ENCODE results near the gene SLC17A5.
"Not testable (repeated sequence)": the region's sequence is repeated elsewhere in the genome, so short reads cannot be mapped to it uniquely, and the experiment has no call there.

The SLC17A5 gene, protein sequence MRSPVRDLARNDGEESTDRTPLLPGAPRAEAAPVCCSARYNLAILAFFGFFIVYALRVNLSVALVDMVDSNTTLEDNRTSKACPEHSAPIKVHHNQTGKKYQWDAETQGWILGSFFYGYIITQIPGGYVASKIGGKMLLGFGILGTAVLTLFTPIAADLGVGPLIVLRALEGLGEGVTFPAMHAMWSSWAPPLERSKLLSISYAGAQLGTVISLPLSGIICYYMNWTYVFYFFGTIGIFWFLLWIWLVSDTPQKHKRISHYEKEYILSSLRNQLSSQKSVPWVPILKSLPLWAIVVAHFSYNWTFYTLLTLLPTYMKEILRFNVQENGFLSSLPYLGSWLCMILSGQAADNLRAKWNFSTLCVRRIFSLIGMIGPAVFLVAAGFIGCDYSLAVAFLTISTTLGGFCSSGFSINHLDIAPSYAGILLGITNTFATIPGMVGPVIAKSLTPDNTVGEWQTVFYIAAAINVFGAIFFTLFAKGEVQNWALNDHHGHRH

DNA sequence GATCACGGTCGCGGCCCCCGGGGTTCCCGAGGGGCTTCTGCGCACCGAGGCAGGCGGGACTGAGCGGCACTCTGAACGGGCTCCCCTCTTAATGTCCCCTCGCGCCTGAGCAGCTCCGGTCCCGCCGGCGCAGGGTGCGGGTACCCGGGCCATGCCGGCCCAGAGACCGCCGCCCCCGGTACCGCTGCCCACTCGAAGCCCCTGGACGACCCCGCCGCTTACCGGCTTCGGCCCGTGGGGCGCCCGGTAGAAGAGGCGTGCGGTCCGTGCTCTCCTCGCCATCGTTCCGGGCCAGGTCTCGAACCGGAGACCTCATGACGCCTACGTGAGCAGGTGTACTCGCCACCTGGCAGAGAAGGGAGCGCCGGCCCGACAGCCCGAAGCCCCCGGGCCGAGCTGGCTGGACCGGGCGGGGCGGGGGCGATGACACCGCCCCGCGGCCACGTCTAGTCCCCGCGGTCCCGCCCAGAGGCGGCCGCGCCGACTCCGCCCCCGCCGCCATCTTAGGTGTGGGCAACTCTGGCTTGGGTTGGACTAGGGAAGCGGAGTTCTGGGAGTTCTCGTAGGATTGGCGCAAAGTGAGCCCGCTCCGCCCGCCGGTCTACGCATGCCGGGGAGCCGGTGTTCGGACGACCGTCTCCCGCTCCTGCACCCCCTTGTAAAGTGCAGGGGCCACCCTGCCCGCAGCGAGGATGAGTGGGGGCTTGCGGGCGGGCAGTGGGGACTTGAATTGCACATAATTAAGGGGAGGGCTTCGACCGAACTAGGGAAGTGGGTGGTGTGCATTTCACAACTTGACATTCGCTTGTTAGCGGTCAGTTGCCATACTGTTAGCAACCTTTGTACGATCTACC is at the start of gene SLC17A5:
Gene SLC17A5 (minus strand): TSS at position 422 of the 854 bp plus-strand sequence. CDS start 106 bp downstream, at position 316.
- DNase-seq (ENCODE audit: low read depth): peak; percentile 65

GRCh38 chr6:73703466-73703865 is 49.7 kb upstream of the SLC17A5 start:
- DNase-seq (ENCODE audit: low read depth): no peak

GRCh38 chr6:73702444-73702843 is 48.7 kb upstream of the SLC17A5 start:
- DNase-seq (ENCODE audit: low read depth): no peak

DNA sequence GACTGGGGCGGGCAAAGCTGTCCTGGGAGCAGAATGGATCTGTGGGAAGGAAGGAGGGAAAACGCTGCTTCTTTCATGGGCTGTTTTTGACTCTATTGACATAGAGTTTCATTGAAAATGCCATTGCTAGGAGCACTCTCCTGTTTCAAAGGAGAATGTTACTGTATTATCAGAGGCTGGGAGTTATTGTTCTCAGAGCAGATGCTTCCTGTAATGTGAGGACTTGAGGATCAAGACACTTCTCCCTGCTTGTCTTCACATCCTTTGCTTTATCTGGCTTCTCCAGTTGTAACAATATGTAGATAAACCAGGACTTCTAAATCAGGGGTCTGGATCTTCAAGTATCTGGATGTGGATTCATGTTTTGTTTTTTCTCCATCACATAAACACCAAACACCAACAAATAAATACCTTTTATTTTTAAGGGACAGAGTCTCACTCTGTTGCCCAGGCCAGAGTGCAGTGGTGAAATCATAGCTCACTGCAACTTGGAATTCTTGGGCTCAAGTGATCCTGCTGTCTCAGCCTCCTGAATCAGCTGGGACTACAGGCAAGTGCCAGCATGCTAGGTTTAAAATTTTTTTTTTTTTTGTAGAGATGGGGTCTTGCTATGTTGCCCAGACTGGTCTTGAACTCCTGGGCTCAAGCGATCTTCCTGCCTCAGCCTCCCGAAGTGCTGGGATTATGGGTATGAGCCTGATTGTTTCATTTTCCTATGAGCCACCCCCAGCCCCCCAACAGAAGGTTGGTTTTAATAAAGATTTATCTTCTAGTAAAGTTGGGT is 46.1 kb upstream of the SLC17A5 start:
- DNase-seq (ENCODE audit: low read depth): no peak

DNA sequence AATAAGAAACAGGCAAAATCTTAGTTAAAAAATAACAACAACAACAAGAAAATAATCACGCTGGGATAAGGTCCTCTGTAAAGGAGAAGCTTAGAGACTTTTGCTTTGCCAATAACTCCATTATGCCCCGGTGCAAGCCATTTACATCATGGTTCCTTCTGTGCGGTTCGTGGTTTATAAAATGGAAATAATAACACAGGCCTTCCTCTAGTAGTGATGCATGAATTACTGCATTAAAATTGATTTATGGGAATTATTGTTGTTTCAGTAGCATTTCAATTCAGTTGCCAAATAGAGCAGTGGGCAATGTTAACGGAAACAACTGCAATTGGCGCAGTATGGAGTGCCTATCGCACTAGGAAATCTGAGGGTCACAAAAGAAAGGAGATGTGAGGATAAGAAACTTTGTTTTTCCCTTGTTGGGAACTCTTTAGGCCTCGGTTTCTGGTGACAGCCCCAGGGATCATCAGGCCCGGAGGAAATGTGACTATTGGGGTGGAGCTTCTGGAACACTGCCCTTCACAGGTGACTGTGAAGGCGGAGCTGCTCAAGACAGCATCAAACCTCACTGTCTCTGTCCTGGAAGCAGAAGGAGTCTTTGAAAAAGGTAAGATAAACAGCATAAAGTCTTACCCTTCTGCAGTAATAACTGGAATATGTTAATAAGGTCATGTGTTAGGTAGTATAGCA is 43.3 kb upstream of the SLC17A5 start:
- no peak for DNase-seq (ENCODE audit: low read depth)

- peak; percentile 62 for DNase-seq (ENCODE audit: low read depth)
Observed at GRCh38 chr6:73695619-73696421, 42.0 kb upstream of the SLC17A5 start, which contains the start of gene CD109. Gene CD109, plus strand, starts transcription at chr6:73696203. Its CDS starts 13 bp downstream, at chr6:73696216.

DNA sequence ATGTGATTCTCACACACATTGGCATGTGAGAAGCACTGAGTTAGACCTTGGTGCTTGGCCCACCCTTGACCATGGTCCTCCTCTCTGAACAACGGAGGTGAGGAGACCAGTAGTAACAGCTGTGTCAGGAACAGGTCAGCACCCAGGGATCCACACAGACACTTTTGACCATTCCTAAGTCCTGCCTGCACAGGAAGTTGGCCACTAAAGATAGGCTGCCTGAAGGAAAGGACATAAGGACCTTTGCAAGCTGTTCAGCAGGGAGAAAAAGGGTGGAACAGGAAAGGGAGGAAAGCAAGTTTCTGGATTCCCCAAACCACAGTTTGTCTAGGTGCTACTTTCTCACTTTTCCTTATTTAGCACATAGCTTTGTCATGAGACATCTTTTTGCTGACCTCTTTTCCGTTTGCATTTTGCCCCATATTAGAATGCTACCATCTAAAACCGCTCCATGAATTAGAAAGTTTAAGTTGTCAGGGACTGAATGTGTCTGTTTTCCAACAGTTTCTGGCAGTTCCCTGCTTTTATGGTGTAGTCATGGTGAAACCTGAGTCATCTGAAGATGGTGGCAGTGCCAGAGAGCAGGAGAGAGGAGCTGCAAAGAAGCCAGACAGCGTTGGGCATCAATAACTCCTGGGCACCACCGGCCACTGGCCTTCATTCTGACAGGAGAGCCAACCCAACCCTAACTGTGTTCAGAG is 41.1 kb upstream of the SLC17A5 start:
- DNase-seq (ENCODE audit: low read depth): peak; percentile 51

DNA sequence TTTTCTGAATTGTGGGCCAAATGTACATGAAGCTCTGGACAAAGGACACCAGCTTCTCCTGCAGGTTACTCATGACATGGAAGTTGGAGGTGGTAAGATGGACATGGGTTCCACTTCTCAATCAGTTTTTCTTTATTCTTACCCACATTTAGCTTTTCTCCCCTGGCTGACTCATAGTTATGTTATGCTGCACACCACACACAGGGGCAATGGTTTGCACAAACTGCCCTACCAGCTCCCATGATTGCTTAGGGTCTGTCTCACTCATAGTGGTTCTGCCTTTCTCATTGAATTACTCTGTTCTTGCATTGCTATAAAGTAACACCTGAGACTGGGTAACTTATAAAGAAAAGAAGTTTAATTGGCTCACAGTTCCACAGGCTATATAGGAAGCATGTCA is 37.7 kb upstream of the SLC17A5 start:
- no peak for DNase-seq (ENCODE audit: low read depth)

DNA sequence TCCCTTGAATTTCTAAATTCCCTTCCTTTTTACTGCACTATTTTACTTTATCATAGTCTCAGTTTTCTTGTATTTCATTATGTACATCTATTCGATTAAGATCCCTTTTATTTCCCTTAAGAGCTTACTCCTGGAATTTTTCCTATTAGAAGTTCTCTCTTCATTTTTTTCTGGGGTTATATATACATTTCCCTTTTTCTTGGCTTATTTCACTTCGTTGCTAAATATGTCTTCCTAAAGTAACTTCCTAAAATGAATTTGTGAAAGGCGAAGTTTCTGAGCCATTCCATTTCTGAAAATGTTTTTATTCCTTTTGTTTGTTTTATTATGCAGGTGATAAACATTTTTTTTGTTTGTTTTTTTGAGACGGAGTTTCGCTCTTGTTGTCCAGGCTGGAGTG is 36.3 kb upstream of the SLC17A5 start:
- DNase-seq (ENCODE audit: low read depth): no peak

GRCh38 chr6:73688351-73688750 is 34.6 kb upstream of the SLC17A5 start:
- no peak for DNase-seq (ENCODE audit: low read depth)

DNA sequence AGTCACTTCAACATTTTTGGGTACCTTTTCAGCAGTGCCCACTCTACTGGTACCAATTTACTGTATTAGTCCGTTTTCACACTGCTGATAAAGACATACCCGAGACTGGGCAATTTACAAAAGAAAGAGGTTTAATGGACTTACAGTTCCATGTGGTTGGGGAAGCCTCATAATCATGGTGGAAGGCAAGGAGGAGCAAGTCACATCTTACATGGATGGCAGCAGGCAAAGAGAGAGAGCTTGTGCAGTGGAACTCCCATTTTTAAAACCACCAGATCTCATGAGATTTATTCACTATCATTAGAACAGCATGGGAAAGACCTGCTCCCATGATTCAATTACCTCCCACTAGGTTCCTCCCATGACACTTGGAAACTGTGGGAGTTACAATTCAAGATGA is 29.8 kb upstream of the SLC17A5 start:
- DNase-seq (ENCODE audit: low read depth): not testable (repeated sequence)

DNA sequence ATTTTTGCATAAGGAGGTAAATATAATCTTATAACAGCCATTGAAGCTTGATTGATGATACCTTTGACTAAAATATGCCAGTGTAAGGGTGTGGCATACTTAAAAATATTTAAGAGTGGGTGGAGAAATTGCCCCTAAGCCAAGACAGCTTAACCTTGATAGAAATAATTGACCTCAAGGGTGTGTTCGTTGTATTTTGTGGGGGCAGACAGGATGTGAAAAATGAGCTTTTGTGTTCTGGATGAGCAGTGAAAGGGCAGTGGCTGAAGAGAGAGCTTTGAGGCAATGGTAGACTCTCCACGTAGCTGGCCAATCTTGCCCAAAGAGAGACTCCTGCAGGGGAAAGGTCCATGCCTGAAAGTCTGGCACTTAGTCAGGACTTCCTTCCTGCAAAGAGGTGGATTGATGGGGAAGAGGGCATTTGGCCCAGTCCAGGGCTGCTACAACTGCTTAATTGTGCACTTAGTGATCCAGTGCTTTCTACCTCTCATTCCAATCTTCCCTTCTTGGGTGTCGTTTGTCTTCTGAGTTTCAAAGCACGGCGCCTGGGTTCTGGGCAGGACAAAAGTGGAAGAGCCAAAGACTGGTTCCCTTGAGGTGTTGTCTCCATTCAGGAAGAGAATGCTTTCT is 26.6 kb upstream of the SLC17A5 start:
- DNase-seq (ENCODE audit: low read depth): no peak

DNA sequence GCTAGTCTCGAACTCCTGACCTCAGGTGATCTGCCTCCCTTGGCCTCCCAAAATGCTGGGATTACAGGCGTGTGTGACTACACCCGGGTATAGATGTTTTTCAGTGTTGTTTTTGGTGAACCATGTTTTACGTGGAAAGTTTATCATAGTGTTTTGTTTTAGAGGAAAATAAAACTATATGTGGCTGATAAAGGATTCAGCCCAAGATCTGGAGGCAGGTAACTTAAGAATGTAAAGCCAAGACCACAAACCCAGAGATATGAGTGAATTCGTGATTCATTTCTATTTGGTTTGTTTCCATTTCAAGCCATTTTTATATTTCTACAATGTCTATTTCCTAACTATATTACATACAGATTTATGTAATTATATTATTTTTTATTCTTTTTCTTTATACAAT is 26.1 kb upstream of the SLC17A5 start:
- not testable (repeated sequence) for DNase-seq (ENCODE audit: low read depth)

DNA sequence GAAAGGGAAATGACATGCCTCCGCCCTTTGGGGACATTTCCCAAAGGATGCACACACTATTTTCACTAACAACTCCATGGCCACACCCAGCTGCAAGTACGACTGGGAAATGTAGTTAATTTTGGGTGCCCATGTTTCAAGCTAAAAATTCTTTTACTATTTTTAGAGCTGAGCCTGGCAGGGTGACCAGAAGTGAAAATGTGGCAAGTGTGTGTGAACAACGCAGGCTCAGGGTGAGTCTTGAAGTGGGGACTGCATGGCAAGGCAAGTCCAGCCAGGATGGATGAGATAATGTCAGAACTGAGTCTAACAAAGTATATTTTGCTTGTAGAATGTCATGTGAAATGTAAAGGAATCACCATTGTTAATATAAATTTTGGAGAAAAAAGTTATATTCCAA is 25.2 kb upstream of the SLC17A5 start:
- DNase-seq (ENCODE audit: low read depth): no peak

DNA sequence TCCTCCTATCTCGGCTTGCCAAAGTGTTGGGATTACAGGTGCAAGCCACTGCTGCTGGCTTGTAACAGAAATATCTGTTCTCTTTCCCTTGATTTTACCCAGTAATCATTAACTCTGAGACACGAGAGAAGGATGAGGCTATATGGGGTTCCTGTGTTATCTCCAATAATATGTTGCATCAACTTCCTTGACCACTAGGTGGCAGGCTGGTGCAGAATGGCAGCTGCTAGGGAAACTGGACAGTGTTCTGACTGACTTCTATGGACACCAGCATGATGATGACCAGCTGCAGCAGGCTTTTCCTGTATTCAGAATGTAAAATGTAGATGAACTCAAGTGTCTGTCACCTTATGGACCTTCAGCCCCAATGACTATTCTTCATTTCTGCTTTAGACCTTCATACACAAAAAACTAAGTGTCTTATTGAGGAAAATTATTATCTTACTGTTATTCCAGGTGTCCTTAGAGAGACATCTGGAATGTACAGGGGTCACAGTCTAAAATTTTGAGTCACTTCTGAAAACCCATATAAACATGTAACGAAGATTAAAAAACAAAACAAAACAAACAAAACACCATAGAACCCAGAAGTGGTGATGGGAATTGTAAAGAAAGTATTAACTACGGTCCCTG is 21.8 kb upstream of the SLC17A5 start:
- no peak for DNase-seq (ENCODE audit: low read depth)

DNA sequence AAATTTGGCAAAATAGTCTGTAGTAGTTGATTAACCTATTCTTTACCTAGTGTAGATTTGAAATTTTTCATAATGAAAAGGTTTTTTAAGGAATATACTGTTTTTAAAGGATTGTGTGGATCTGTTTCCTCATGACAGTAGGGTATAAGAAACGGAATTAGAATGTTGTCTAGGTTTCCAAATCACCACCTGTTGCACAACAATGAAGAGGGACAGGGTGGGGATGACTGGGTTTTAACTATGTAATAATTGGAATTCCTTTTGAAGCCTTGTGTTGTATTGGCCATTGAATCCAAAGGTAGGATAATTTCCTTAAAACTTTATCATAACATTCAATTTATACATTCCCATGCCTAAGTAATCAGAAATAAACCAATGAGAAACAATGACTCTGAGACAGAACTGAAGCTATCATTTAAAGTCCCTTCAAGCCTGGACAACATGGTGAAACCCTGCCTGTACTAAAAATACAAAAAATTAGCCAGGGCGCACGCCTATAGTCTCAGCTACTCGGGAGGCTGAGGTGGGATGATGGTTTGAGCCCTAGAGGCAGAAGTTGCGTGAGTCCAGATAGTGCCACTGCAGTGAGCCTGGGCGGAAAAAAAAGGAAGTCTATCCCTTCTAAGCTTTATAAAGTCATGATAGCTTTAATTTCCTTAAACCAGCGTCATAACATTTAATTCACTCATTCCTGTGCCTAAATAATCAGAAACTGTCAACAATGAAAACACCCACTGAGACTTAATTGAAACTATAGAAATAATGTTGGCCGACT is 18.3 kb upstream of the SLC17A5 start:
- no peak for DNase-seq (ENCODE audit: low read depth)

- DNase-seq (ENCODE audit: low read depth): no peak
Observed at GRCh38 chr6:73669005-73669404, 15.2 kb upstream of the SLC17A5 start.

- no peak for DNase-seq (ENCODE audit: low read depth)
Observed at GRCh38 chr6:73667798-73668197, 14.0 kb upstream of the SLC17A5 start.

Measured in GM04503 (cell line).